H9 (cell line): ENCODE measurements around the gene EFCAB12. TPM values are rescaled to one million over a fixed set of nuclear protein-coding genes. Genes with fewer than 3 reads are reported as not detected.

Experiments
- DNase-seq: peaks from one replicate; pipeline ENCODE4 v3.0.0-alpha.2; 2017
- H2AFZ ChIP-seq: one replicate; pipeline ENCODE4 v1.6.1; 2013; ENCODE audit warnings: mild to moderate bottlenecking, low read length, control low read depth, moderate library complexity
- H2AK5ac ChIP-seq: 2 replicates; pipeline ENCODE4 v1.6.1; 2013; ENCODE audit warnings: low read length, control low read depth, mixed read lengths; ENCODE audit not compliant: insufficient read length
- H2BK120ac ChIP-seq: one replicate; pipeline ENCODE4 v1.6.1; 2013; ENCODE audit warnings: low read depth, mild to moderate bottlenecking, low read length, control low read depth, inconsistent platforms; ENCODE audit not compliant: poor library complexity, severe bottlenecking
- H2BK12ac ChIP-seq: 2 replicates; pipeline ENCODE4 v1.6.1; 2013; ENCODE audit warnings: low read length, control low read depth, mixed read lengths, low read depth; ENCODE audit not compliant: insufficient read length
- H2BK15ac ChIP-seq: 2 replicates; pipeline ENCODE4 v1.6.1; 2013; ENCODE audit warnings: low read depth, low read length, control low read depth
- H2BK20ac ChIP-seq: one replicate; pipeline ENCODE4 v1.6.1; 2013; ENCODE audit warnings: low read depth, mild to moderate bottlenecking, low read length, control low read depth, inconsistent platforms; ENCODE audit not compliant: poor library complexity, severe bottlenecking
- H2BK5ac ChIP-seq: 2 replicates; pipeline ENCODE4 v1.6.1; 2013; ENCODE audit warnings: low read length, control low read depth, mixed read lengths; ENCODE audit not compliant: insufficient read length
- H3K14ac ChIP-seq: 2 replicates; pipeline ENCODE4 v1.6.1; 2013; ENCODE audit warnings: low read length, control low read depth; ENCODE audit not compliant: insufficient read depth
- H3K18ac ChIP-seq: 2 replicates; pipeline ENCODE4 v1.6.1; 2013; ENCODE audit warnings: low read depth, mild to moderate bottlenecking, mixed read lengths, low read length, control low read depth; ENCODE audit not compliant: insufficient read length
- H3K23ac ChIP-seq: 2 replicates; pipeline ENCODE4 v1.6.1; 2013; ENCODE audit warnings: low read length, control low read depth, mixed read lengths, low read depth; ENCODE audit not compliant: insufficient read length
- H3K23me2 ChIP-seq: 2 replicates; pipeline ENCODE4 v1.6.1; 2013; ENCODE audit warnings: low read depth, mild to moderate bottlenecking, mixed read lengths, low read length, control low read depth; ENCODE audit not compliant: insufficient read length, poor library complexity, severe bottlenecking
- H3K27ac ChIP-seq: 2 replicates; pipeline ENCODE4 v1.5.1; 2013; ENCODE audit warnings: low read length, control low read depth, mixed read lengths, low read depth; ENCODE audit not compliant: insufficient read length
- H3K27me3 ChIP-seq: 2 replicates; pipeline ENCODE4 v1.6.1; 2013; ENCODE audit warnings: low read length, control low read depth, inconsistent platforms; ENCODE audit not compliant: insufficient read depth
- H3K4ac ChIP-seq: 2 replicates; pipeline ENCODE4 v1.6.1; 2013; ENCODE audit warnings: low read depth, mild to moderate bottlenecking, control low read depth, inconsistent platforms, low read length, moderate library complexity
- H3K4me1 ChIP-seq: 2 replicates; pipeline ENCODE4 v1.6.1; 2013; ENCODE audit warnings: low read length, control low read depth, inconsistent platforms; ENCODE audit not compliant: insufficient read depth
- H3K4me2 ChIP-seq: 2 replicates; pipeline ENCODE4 v1.6.1; 2013; ENCODE audit warnings: low read length, control low read depth, mixed read lengths; ENCODE audit not compliant: insufficient read length, insufficient read depth
- H3K56ac ChIP-seq: 2 replicates; pipeline ENCODE4 v1.6.1; 2013; ENCODE audit warnings: low read depth, mild to moderate bottlenecking, mixed read lengths, low read length, control low read depth; ENCODE audit not compliant: insufficient read length
- H3K79me1 ChIP-seq: 2 replicates; pipeline ENCODE4 v1.6.1; 2013; ENCODE audit warnings: low read depth, mild to moderate bottlenecking, moderate library complexity, low read length, control low read depth, inconsistent platforms; ENCODE audit not compliant: insufficient read depth, poor library complexity, severe bottlenecking
- H3K79me2 ChIP-seq: 2 replicates; pipeline ENCODE4 v1.6.1; 2013; ENCODE audit warnings: low read length, control low read depth, inconsistent platforms; ENCODE audit not compliant: insufficient read depth
- H3K9ac ChIP-seq: 2 replicates; pipeline ENCODE4 v1.6.1; 2013; ENCODE audit warnings: low read length, control low read depth, mixed read lengths; ENCODE audit not compliant: insufficient read length; ENCODE audit errors: extremely low read depth
- H3K9me3 ChIP-seq: one replicate; pipeline ENCODE4 v1.6.1; 2013; ENCODE audit warnings: low read depth, low read length, inconsistent platforms; ENCODE audit not compliant: control insufficient read depth
- H3T11ph ChIP-seq: one replicate; pipeline ENCODE4 v1.6.1; 2013; ENCODE audit warnings: mild to moderate bottlenecking, low read length, control low read depth, inconsistent platforms
- H4K20me1 ChIP-seq: one replicate; pipeline ENCODE4 v1.6.1; 2013; ENCODE audit not compliant: control insufficient read depth, insufficient read length, insufficient read depth
- H4K5ac ChIP-seq: 2 replicates; pipeline ENCODE4 v1.6.1; 2013; ENCODE audit warnings: low read depth, mild to moderate bottlenecking, mixed read lengths, low read length, control low read depth; ENCODE audit not compliant: insufficient read length
- H4K8ac ChIP-seq: replicated peaks from 2 replicates; pipeline ENCODE4 v1.6.1; 2013; ENCODE audit warnings: low read length, control low read depth, mixed read lengths, low read depth; ENCODE audit not compliant: insufficient read length
- H4K91ac ChIP-seq: 2 replicates; pipeline ENCODE4 v1.6.1; 2013; ENCODE audit warnings: low read depth, mild to moderate bottlenecking, moderate library complexity, mixed read lengths, low read length, control low read depth; ENCODE audit not compliant: insufficient read length
- H3K27ac Mint-ChIP-seq, 3 experiments: 2 replicates in 2 of 3; 3 replicates in 1 of 3; pipeline ENCODE4 v1.8.0; 2020 to 2021; ENCODE audit warnings: mixed read lengths in 3 of 3, mild to moderate bottlenecking in 1 of 3, moderate library complexity in 1 of 3
- H3K27me3 Mint-ChIP-seq: 2 replicates; pipeline ENCODE4 v1.8.0; 2021; ENCODE audit warnings: low read depth, mild to moderate bottlenecking, moderate library complexity, mixed read lengths
- H3K36me3 Mint-ChIP-seq, 3 experiments: 2 replicates in 2 of 3; 3 replicates in 1 of 3; pipeline ENCODE4 v1.8.0; 2020 to 2021; ENCODE audit warnings: low read depth in 3 of 3, mixed read lengths in 3 of 3; ENCODE audit not compliant: insufficient read depth in 1 of 3
- H3K4me1 Mint-ChIP-seq, 2 experiments: 2 replicates each; pipeline ENCODE4 v1.8.0; 2020; ENCODE audit warnings: mixed read lengths in 2 of 2
- H3K4me3 Mint-ChIP-seq, 2 experiments: 2 replicates in 1 of 2; 3 replicates in 1 of 2; pipeline ENCODE4 v1.8.0; 2020 to 2021; ENCODE audit warnings: mild to moderate bottlenecking in 2 of 2, mixed read lengths in 2 of 2, moderate library complexity in 1 of 2
- H3K9me3 Mint-ChIP-seq, 2 experiments: 2 replicates in 1 of 2; 3 replicates in 1 of 2; pipeline ENCODE4 v1.8.0; 2020; ENCODE audit warnings: mild to moderate bottlenecking in 2 of 2, mixed read lengths in 2 of 2, moderate library complexity in 1 of 2
- CTCF ChIP-seq: fragments of 200-600 bp; sonication (generic); conservative IDR thresholded peaks from 3 replicates; pipeline ENCODE4 v1.8.0; 2021; ENCODE audit warnings: antibody characterized with exemption, mild to moderate bottlenecking
- WGBS: extraction: QIAGEN DNeasy Blood & Tissue Kit; methylation state at CpG from one replicate; pipeline ENCODE4 v1.1.7; 2013; ENCODE audit warnings: missing lambda C conversion rate, low lambda C conversion rate, mixed read lengths; ENCODE audit not compliant: insufficient read length; ENCODE audit errors: extremely low coverage; 5-methylcytosine and 5-hydroxymethylcytosine counted together
- total RNA-seq: library from RNA; stranded (reverse); gene quantifications from 2 replicates; pipeline ENCODE4 v1.2.1, GENCODE V29; 2021

EFCAB12 gene
- total RNA-seq, 1 experiment from 2014 or later = 0.28 TPM

- no CpG with 5 or more reads among the region's 10 CpGs for WGBS
Observed at GRCh38 chr3:129356756-129357425, 71.5 kb downstream of the EFCAB12 start.

More at GRCh38 chr3:129356756-129357425, 71.5 kb downstream of the EFCAB12 start:
- Histone ChIP-seq H3K23ac (no peak overlapping the region), H3K4ac (no peak overlapping the region), H3K4me2 (no peak overlapping the region), H3K4me1 (peaks cover under 1% of the 10 kb centered on the region; the same call in 1 of the 2 replicates), H3K9me3 (no peaks in the 10 kb centered on the region), H4K5ac (no peak overlapping the region), H2BK20ac (no peak overlapping the region), H2BK5ac (no peak overlapping the region), H3K27me3 (no peaks in the 10 kb centered on the region), H3K79me1 (no peaks in the 10 kb centered on the region), H2AFZ (no peak overlapping the region), H4K8ac (no peak overlapping the region), H3K18ac (no peak overlapping the region), H2BK15ac (no peak overlapping the region), H3K9ac (no peak overlapping the region), H4K20me1 (no peaks in the 10 kb centered on the region), H2AK5ac (no peak overlapping the region), H4K91ac (no peak overlapping the region), H3K56ac (no peak overlapping the region), H2BK12ac (no peak overlapping the region), H3T11ph (no peak overlapping the region), H3K79me2 (no peaks in the 10 kb centered on the region), H2BK120ac (no peak overlapping the region), H3K27ac (no peak overlapping the region), H3K23me2 (no peaks in the 10 kb centered on the region), H3K14ac (no peak overlapping the region)
- Mint-ChIP-seq H3K27ac (peak overlapping the region in 1 of 3 experiments; percentile 61; a peak in 3 of 7 replicates), H3K9me3 (peaks cover 0 to 7% of the 10 kb centered on the region in 2 experiments; a peak in 4 of 5 replicates), H3K27me3 (peaks cover 4% of the 10 kb centered on the region; the same call in 1 of the 2 replicates), H3K4me3 (no peak overlapping the region), H3K4me1 (peaks cover 16 to 30% of the 10 kb centered on the region in 2 experiments), H3K36me3 (peaks cover 0 to 4% (median 2%) of the 10 kb centered on the region in 3 experiments; a peak in 1 of 7 replicates)
- TF ChIP-seq CTCF = no peak
- no peak for DNase-seq
